ENCODE results near the gene SLC13A4. TPM values are rescaled to one million over a fixed set of nuclear protein-coding genes. Genes with fewer than 3 reads are reported as not detected.

Gene SLC13A4
- total and polyA plus RNA-seq, 2 donors (not counting 3 experiments of a cell fraction or from before 2014, with no cell fraction given): not detected

- DNase-seq (ENCODE audit: low read depth, low spot score): no peak
- Histone ChIP-seq H2AFZ (ENCODE audit: low read depth, low read length) (no peak overlapping the region), H3K9me3 (replicated peaks; ENCODE audit: control insufficient read depth, insufficient read depth, low read length) (no peaks in the 10 kb centered on the region), H3K79me2 (ENCODE audit: control insufficient read depth, insufficient read depth, low read length) (no peaks in the 10 kb centered on the region), H3K4me3 (replicated peaks in 1 of 3; ENCODE audit: insufficient read depth in 1 of 3, low read depth in 1 of 3, low read length in 3 of 3) (no peak overlapping the region), H3K4me2 (ENCODE audit: insufficient read depth, low read length) (no peak overlapping the region), H3K27me3 (ENCODE audit: control insufficient read depth in 2 of 2, insufficient read depth in 2 of 2, low read length in 2 of 2) (no peaks in the 10 kb centered on the region), H3K9me1 (replicated peaks; ENCODE audit: control insufficient read depth, extremely low read depth, insufficient read depth, low read length) (no peaks in the 10 kb centered on the region), H3K4me1 (ENCODE audit: control insufficient read depth, extremely low read depth, insufficient read depth, low read length) (no peaks in the 10 kb centered on the region), H3K36me3 (ENCODE audit: control insufficient read depth in 2 of 2, extremely low read depth in 1 of 2, insufficient read depth in 2 of 2, low read length in 2 of 2) (no peaks in the 10 kb centered on the region), H3K9ac (replicated peaks; ENCODE audit: extremely low read depth, insufficient read depth, low read length) (no peak overlapping the region), H3K27ac (ENCODE audit: insufficient read depth, low read depth, low read length) (no peak overlapping the region), H4K20me1 (replicated peaks; ENCODE audit: control insufficient read depth, extremely low read depth, insufficient read depth, low read length) (no peaks in the 10 kb centered on the region)
- intact Hi-C loops (cut with micrococcal nuclease): no loop called here
- no TSS peak for BruUV-seq (replicated peaks)
- ChIA-PET CTCF (interaction anchor here (0.6 kb wide), 1 partner anchor 25 kb away, joined by 4 read pairs; no protein-coding TSS in a partner anchor), POLR2A (no interaction called here)
- FAIRE-seq: no peak
- dilution Hi-C loops (cut with MboI; ENCODE audit: extremely low pct_ligation_motif_present, low sequenced_read_pairs): no loop called here
- TF ChIP-seq POLR2AphosphoS5 (IDR thresholded peaks at IDR 0.05; ENCODE audit: insufficient read depth, low read depth, low read length) (no peak), FOS (IDR thresholded peaks at IDR 0.05; ENCODE audit: borderline replicate concordance, insufficient read depth, low read length) (no peak), JUN (IDR thresholded peaks at IDR 0.05; ENCODE audit: borderline replicate concordance, insufficient read depth, insufficient read length, low read depth) (no peak), EZH2 (IDR thresholded peaks at IDR 0.05; ENCODE audit: borderline replicate concordance, low read depth, low read length, severe bottlenecking) (no peak), MYC (IDR thresholded peaks at IDR 0.05; ENCODE audit: low read depth, low read length) (no peak), POLR2A (IDR thresholded peaks at IDR 0.05; ENCODE audit: low read depth, low read length) (no peak), CTCF (IDR thresholded peaks at IDR 0.05; ENCODE audit: extremely low read depth in 1 of 2, insufficient read depth in 1 of 2, low read depth in 1 of 2, low read length in 2 of 2) (no peak), GATA2 (IDR thresholded peaks at IDR 0.05; ENCODE audit: insufficient read depth, insufficient read length, low read depth, low read length) (no peak)
- TF ChIP-seq, protein P1, sequence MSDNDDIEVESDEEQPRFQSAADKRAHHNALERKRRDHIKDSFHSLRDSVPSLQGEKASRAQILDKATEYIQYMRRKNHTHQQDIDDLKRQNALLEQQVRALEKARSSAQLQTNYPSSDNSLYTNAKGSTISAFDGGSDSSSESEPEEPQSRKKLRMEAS (IDR thresholded peaks at IDR 0.05; ENCODE audit: insufficient read depth, insufficient read length): no peak
Measured at GRCh38 chr7:135736586-135737305, 8.8 kb upstream of the SLC13A4 start.
